GM19328 (cell line): ENCODE data around the gene TMEM176A.

Experiments used
- ATAC-seq: cut with Tn5 transposase; IDR thresholded peaks from one replicate; pipeline ENCODE4 v1.9.1; 2021; ENCODE audit warnings: mild to moderate bottlenecking, moderate library complexity; ENCODE audit not compliant: unreplicated experiment

The TMEM176A gene

GRCh38 chr7:150846291-150847115, 45.9 kb downstream of the TMEM176A start:
- no peak for ATAC-seq

GRCh38 chr7:150847536-150847935, 47.0 kb downstream of the TMEM176A start:
- no peak for ATAC-seq

- no peak for ATAC-seq
Measured at GRCh38 chr7:150848111-150848510, 47.5 kb downstream of the TMEM176A start.

GRCh38 chr7:150848561-150849115, 48.1 kb downstream of the TMEM176A start:
- ATAC-seq: no peak

GRCh38 chr7:150849204-150849775, 48.7 kb downstream of the TMEM176A start:
- no peak for ATAC-seq

GRCh38 chr7:150850273-150850672, 49.7 kb downstream of the TMEM176A start:
- ATAC-seq: no peak

GRCh38 chr7:150851492-150852370, 51.2 kb downstream of the TMEM176A start:
- no peak for ATAC-seq

- ATAC-seq: no peak
Measured at GRCh38 chr7:150852371-150852905, 51.9 kb downstream of the TMEM176A start, which contains the start of gene AOC1. AOC1 (plus strand) TSS chr7:150852517; CDS start chr7:150856471, 3,954 bp downstream.

- no peak for ATAC-seq
Measured at GRCh38 chr7:150854066-150855000, 53.8 kb downstream of the TMEM176A start.
